RWPE2 (cell line): Measurements from ENCODE around the gene SEC23A.

Experiments
- ATAC-seq: fragments of 200-7000 bp; cut with Tn5 transposase; 3 replicates; pipeline ENCODE4 v1.9.1; 2021; ENCODE audit warnings: low read depth
- DNase-seq: peaks from one replicate; pipeline ENCODE4 v3.0.0-alpha.2; 2020; ENCODE audit warnings: low spot score
- H3K27ac ChIP-seq: fragments of 450-650 bp; 2 replicates; pipeline ENCODE4 v1.5.1; 2017; ENCODE audit warnings: mild to moderate bottlenecking; ENCODE audit not compliant: poor library complexity, severe bottlenecking
- H3K27me3 ChIP-seq: fragments of 250-450 bp; sonication (Bioruptor Pico); 2 replicates; pipeline ENCODE4 v1.5.1; 2021; ENCODE audit warnings: mild to moderate bottlenecking, moderate library complexity; ENCODE audit not compliant: insufficient read depth, poor library complexity, severe bottlenecking
- H3K36me3 ChIP-seq: fragments of 250-450 bp; sonication (Bioruptor Pico); 2 replicates; pipeline ENCODE4 v1.5.1; 2020; ENCODE audit warnings: low read depth, mild to moderate bottlenecking, moderate library complexity
- H3K4me1 ChIP-seq: fragments of 250-450 bp; sonication (Bioruptor Pico); 2 replicates; pipeline ENCODE4 v1.5.1; 2021; ENCODE audit warnings: mild to moderate bottlenecking, moderate library complexity; ENCODE audit not compliant: insufficient read depth, poor library complexity, severe bottlenecking
- H3K4me3 ChIP-seq: fragments of 250-450 bp; sonication (Bioruptor Pico); 2 replicates; pipeline ENCODE4 v1.5.1; 2021; ENCODE audit warnings: mild to moderate bottlenecking, moderate library complexity; ENCODE audit not compliant: severe bottlenecking
- H3K9me3 ChIP-seq: fragments of 250-450 bp; sonication (Bioruptor Pico); 2 replicates; pipeline ENCODE4 v1.5.1; 2021; ENCODE audit warnings: mild to moderate bottlenecking, moderate library complexity; ENCODE audit not compliant: severe bottlenecking
- TF ChIP-seq, protein P1 (sequence below): fragments of 450-650 bp; IDR thresholded peaks from one replicate; pipeline ENCODE4 v1.5.1; 2017; ENCODE audit warnings: mild to moderate bottlenecking, moderate library complexity; ENCODE audit not compliant: poor library complexity, severe bottlenecking

The SEC23A gene

DNA sequence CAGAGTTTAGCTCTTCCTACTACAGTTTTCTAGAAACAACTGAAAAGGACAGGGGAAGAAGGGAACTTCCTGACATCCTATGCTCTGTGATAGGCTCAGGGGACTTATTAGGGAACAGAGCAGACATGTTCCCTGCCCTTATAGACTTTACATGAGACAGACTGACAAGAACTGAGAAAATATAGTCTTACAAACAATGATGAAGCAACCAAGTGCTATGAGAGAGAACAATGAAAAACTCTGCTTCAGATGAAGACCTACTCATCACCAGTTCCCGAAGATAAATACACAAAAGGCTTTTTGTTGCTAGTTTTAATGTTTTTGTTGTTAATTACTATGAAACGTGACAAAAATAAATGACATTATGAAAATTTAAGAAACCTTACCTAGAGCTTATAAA, 115.3 kb downstream of the SEC23A start:
- ATAC-seq (no peak), DNase-seq (no peak)
- TF ChIP-seq, protein P1, sequence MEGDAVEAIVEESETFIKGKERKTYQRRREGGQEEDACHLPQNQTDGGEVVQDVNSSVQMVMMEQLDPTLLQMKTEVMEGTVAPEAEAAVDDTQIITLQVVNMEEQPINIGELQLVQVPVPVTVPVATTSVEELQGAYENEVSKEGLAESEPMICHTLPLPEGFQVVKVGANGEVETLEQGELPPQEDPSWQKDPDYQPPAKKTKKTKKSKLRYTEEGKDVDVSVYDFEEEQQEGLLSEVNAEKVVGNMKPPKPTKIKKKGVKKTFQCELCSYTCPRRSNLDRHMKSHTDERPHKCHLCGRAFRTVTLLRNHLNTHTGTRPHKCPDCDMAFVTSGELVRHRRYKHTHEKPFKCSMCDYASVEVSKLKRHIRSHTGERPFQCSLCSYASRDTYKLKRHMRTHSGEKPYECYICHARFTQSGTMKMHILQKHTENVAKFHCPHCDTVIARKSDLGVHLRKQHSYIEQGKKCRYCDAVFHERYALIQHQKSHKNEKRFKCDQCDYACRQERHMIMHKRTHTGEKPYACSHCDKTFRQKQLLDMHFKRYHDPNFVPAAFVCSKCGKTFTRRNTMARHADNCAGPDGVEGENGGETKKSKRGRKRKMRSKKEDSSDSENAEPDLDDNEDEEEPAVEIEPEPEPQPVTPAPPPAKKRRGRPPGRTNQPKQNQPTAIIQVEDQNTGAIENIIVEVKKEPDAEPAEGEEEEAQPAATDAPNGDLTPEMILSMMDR: no peak
- H3K27ac ChIP-seq: no peak overlapping the region
- no peaks in the 10 kb centered on the region for H3K36me3 ChIP-seq
- H3K27me3 ChIP-seq: peaks cover 8% of the 10 kb centered on the region
- no peaks in the 10 kb centered on the region for H3K4me1 ChIP-seq
- H3K4me3 ChIP-seq: no peak overlapping the region
- H3K9me3 ChIP-seq: no peaks in the 10 kb centered on the region

DNA sequence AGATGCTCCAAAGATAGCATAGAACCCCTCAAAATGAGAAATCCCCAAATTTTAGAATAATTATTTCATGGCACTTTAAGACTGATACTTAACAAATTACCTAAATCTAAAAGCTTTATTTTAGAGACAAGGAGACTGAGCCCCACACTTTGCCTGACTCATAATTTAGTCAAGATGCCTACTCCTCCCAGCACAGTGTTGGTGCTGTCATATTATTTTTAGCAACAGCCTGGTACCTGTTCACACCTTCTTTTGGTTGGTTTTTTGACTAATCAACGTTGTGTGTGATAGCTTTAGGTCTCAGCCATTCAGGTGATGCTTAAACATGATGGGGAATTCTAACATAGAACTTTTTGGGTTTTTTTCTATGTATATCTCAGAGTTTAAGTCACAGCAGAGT, 120.2 kb downstream of the SEC23A start:
- ATAC-seq (no peak), DNase-seq (no peak)
- Histone ChIP-seq H3K4me1 (no peaks in the 10 kb centered on the region), H3K9me3 (no peaks in the 10 kb centered on the region), H3K4me3 (no peak overlapping the region), H3K27ac (no peak overlapping the region), H3K27me3 (peaks cover 14% of the 10 kb centered on the region), H3K36me3 (no peaks in the 10 kb centered on the region)
- TF ChIP-seq, protein P1: no peak

DNA sequence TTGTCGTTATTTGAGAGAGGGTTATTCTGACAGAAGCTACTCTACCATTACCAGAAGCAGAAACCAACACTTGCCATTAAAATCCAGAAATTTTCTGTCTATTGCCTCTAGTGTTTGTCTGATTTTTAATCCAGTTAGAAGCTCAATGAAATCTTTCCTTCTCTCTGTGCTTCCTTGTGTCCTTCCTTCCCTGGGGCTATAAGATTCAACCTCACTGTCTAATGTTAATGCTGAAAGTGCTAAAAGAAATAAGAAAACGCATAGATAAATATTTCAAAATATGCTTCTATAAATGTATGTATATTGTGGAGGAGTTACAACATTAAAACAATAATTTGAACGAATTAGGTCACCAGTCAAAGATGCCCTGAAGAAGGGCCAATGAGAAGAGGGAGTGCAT, 120.8 kb downstream of the SEC23A start:
- H3K4me1 ChIP-seq: no peaks in the 10 kb centered on the region
- H3K27me3 ChIP-seq: peaks cover 14% of the 10 kb centered on the region
- H3K9me3 ChIP-seq: no peaks in the 10 kb centered on the region
- TF ChIP-seq, protein P1: no peak
- no peak for DNase-seq
- no peak overlapping the region for H3K27ac ChIP-seq
- no peaks in the 10 kb centered on the region for H3K36me3 ChIP-seq
- no peak overlapping the region for H3K4me3 ChIP-seq
- ATAC-seq: no peak
